LHCN-M2 (cell line): Measurements from ENCODE around the gene MGAT4A. TPM values are rescaled to one million over a fixed set of nuclear protein-coding genes. Genes with fewer than 3 reads are reported as not detected.
"Not testable (repeated sequence)": the region's sequence is repeated elsewhere in the genome, so short reads cannot be mapped to it uniquely, and the experiment has no call there.

Experiments
- DNase-seq: peaks from one replicate; pipeline ENCODE4 v3.0.0-alpha.2; 2012; ENCODE audit warnings: low read depth
- total RNA-seq: library from RNA; depleted of rRNA; stranded (reverse); fragments of >200 nt; gene quantifications from 2 replicates; pipeline ENCODE4 v1.2.3, GENCODE V29; 2014

MGAT4A gene
- total RNA-seq, 1 experiment from 2014 or later, result 0.17 TPM

GRCh38 chr2:98702858-98703620 is 27.9 kb downstream of the MGAT4A start:
- DNase-seq, result no peak

GRCh38 chr2:98702127-98702802 is 28.7 kb downstream of the MGAT4A start:
- DNase-seq, result no peak

- DNase-seq, result peak; percentile 47
These were observed 29.7 kb downstream of the MGAT4A start for GRCh38 chr2:98701230-98701629.

GRCh38 chr2:98698896-98699295 is 32.0 kb downstream of the MGAT4A start:
- no peak for DNase-seq

GRCh38 chr2:98697651-98698337 is 33.1 kb downstream of the MGAT4A start:
- DNase-seq, result no peak

GRCh38 chr2:98696200-98696599 is 34.7 kb downstream of the MGAT4A start:
- DNase-seq, result no peak

GRCh38 chr2:98695255-98695654 is 35.7 kb downstream of the MGAT4A start:
- no peak for DNase-seq

- DNase-seq, result no peak
These were observed 37.5 kb downstream of the MGAT4A start for GRCh38 chr2:98693477-98693876.

GRCh38 chr2:98692090-98693054 is 38.6 kb downstream of the MGAT4A start:
- DNase-seq, result no peak

- DNase-seq, result peak; percentile 22
These were observed 39.6 kb downstream of the MGAT4A start for GRCh38 chr2:98691303-98691702.

- no peak for DNase-seq
These were observed 44.7 kb downstream of the MGAT4A start for GRCh38 chr2:98685930-98686887.

GRCh38 chr2:98683728-98684127 is 47.2 kb downstream of the MGAT4A start:
- no peak for DNase-seq

- DNase-seq, result no peak
These were observed 54.2 kb downstream of the MGAT4A start for GRCh38 chr2:98676742-98677141.

- no peak for DNase-seq
These were observed 56.5 kb downstream of the MGAT4A start for GRCh38 chr2:98674233-98674964.

- DNase-seq, result no peak
These were observed 61.3 kb downstream of the MGAT4A start for GRCh38 chr2:98669675-98670074.

- no peak for DNase-seq
These were observed 65.3 kb downstream of the MGAT4A start for GRCh38 chr2:98665677-98666076.

GRCh38 chr2:98664323-98664722 is 66.6 kb downstream of the MGAT4A start:
- DNase-seq, result no peak

- no peak for DNase-seq
These were observed 67.3 kb downstream of the MGAT4A start for GRCh38 chr2:98663511-98664090.

- not testable (repeated sequence) for DNase-seq
These were observed 71.5 kb downstream of the MGAT4A start for GRCh38 chr2:98659491-98659840.
